Chondrocyte (in vitro differentiated cells): Measurements from ENCODE around the gene SLC6A13. TPM values are rescaled to one million over a fixed set of nuclear protein-coding genes. Genes with fewer than 3 reads are reported as not detected.
A peak's percentile ranks its signal among the peaks of the same experiment; 100 is the strongest.
"Not testable (repeated sequence)": the region's sequence is repeated elsewhere in the genome, so short reads cannot be mapped to it uniquely, and the experiment has no call there.

Source experiments
- DNase-seq: peaks from one replicate; pipeline ENCODE4 v3.0.0; 2021; ENCODE audit warnings: mixed read lengths, low spot score
- H3K27ac Mint-ChIP-seq: one replicate; pipeline ENCODE4 v1.8.0; 2021; ENCODE audit warnings: mild to moderate bottlenecking, moderate library complexity, mixed read lengths; ENCODE audit not compliant: unreplicated experiment
- H3K27me3 Mint-ChIP-seq: 2 replicates; pipeline ENCODE4 v1.8.0; 2021; ENCODE audit warnings: low read depth, mixed read lengths
- H3K36me3 Mint-ChIP-seq: 2 replicates; pipeline ENCODE4 v1.8.0; 2021; ENCODE audit warnings: low read depth, mixed read lengths
- H3K4me1 Mint-ChIP-seq: 2 replicates; pipeline ENCODE4 v1.8.0; 2021; ENCODE audit warnings: low read depth, mild to moderate bottlenecking, mixed read lengths
- H3K4me3 Mint-ChIP-seq: one replicate; pipeline ENCODE4 v1.8.0; 2021; ENCODE audit warnings: mild to moderate bottlenecking, moderate library complexity, mixed read lengths; ENCODE audit not compliant: unreplicated experiment
- H3K9me3 Mint-ChIP-seq: 2 replicates; pipeline ENCODE4 v1.8.0; 2021; ENCODE audit warnings: low read depth, mixed read lengths
- CTCF ChIP-seq: fragments of 200-600 bp; sonication (generic); IDR thresholded peaks from 2 replicates; pipeline ENCODE4 v1.5.0; 2021; ENCODE audit warnings: antibody characterized with exemption, mild to moderate bottlenecking, moderate library complexity
- total RNA-seq: library from RNA; stranded (reverse); gene quantifications from 3 replicates; pipeline ENCODE4 v1.2.1, GENCODE V29; 2021

SLC6A13 gene
- total RNA-seq, 1 donor from 2014 or later = 0.37 TPM

- H3K36me3 Mint-ChIP-seq = no peaks in the 10 kb centered on the region
- H3K27me3 Mint-ChIP-seq = peaks cover 18% of the 10 kb centered on the region
- no peak for DNase-seq
- no peaks in the 10 kb centered on the region for H3K9me3 Mint-ChIP-seq
- no peak overlapping the region for H3K4me3 Mint-ChIP-seq
- H3K4me1 Mint-ChIP-seq = no peaks in the 10 kb centered on the region
- peak overlapping the region; percentile 49 for H3K27ac Mint-ChIP-seq
- no peak for TF ChIP-seq CTCF
Measured at GRCh38 chr12:220491-220890, 42.1 kb downstream of the SLC6A13 start.

- peak; percentile 78 for TF ChIP-seq CTCF
- Mint-ChIP-seq H3K36me3 (no peaks in the 10 kb centered on the region), H3K27ac (peak overlapping the region; percentile 49), H3K4me1 (no peaks in the 10 kb centered on the region), H3K4me3 (no peak overlapping the region), H3K9me3 (no peaks in the 10 kb centered on the region), H3K27me3 (peaks cover 22% of the 10 kb centered on the region)
- no peak for DNase-seq
Measured at GRCh38 chr12:219891-220352, 42.7 kb downstream of the SLC6A13 start.

GRCh38 chr12:218728-219590 is 43.7 kb downstream of the SLC6A13 start:
- Mint-ChIP-seq H3K27ac (no peak overlapping the region), H3K36me3 (no peaks in the 10 kb centered on the region), H3K9me3 (no peaks in the 10 kb centered on the region), H3K27me3 (peaks cover 26% of the 10 kb centered on the region), H3K4me3 (no peak overlapping the region), H3K4me1 (peaks cover under 1% of the 10 kb centered on the region)
- no peak for DNase-seq
- no peak for TF ChIP-seq CTCF

GRCh38 chr12:218221-218620 is 44.4 kb downstream of the SLC6A13 start:
- TF ChIP-seq CTCF = no peak
- H3K27ac Mint-ChIP-seq = no peak overlapping the region
- H3K36me3 Mint-ChIP-seq = no peaks in the 10 kb centered on the region
- peaks cover 3% of the 10 kb centered on the region for H3K4me1 Mint-ChIP-seq
- H3K4me3 Mint-ChIP-seq = no peak overlapping the region
- no peaks in the 10 kb centered on the region for H3K9me3 Mint-ChIP-seq
- no peak for DNase-seq
- H3K27me3 Mint-ChIP-seq = peaks cover 33% of the 10 kb centered on the region

- not testable (repeated sequence) for H3K4me3 Mint-ChIP-seq, H3K27ac Mint-ChIP-seq
- peaks cover 38% of the 10 kb centered on the region for H3K27me3 Mint-ChIP-seq
Measured at GRCh38 chr12:217029-217428, 45.6 kb downstream of the SLC6A13 start.

GRCh38 chr12:215116-215515 is 47.5 kb downstream of the SLC6A13 start:
- Mint-ChIP-seq H3K27me3 (peaks cover 55% of the 10 kb centered on the region), H3K36me3 (no peaks in the 10 kb centered on the region), H3K4me3 (no peak overlapping the region), H3K27ac (no peak overlapping the region), H3K9me3 (no peaks in the 10 kb centered on the region), H3K4me1 (peaks cover 7% of the 10 kb centered on the region)
- TF ChIP-seq CTCF = no peak
- no peak for DNase-seq

More at GRCh38 chr12:217029-217428, 45.6 kb downstream of the SLC6A13 start:
- H3K9me3 Mint-ChIP-seq, DNase-seq, H3K36me3 Mint-ChIP-seq, H3K4me1 Mint-ChIP-seq: not testable (repeated sequence)
